K562 (cell line): ENCODE measurements around the gene HAS3. TPM values are rescaled to one million over a fixed set of nuclear protein-coding genes. Genes with fewer than 3 reads are reported as not detected.

Experiments
- CREBBP ChIP-seq: IDR thresholded peaks from one replicate; pipeline ENCODE4 v1.6.1; 2012; ENCODE audit warnings: low read depth, mild to moderate bottlenecking, control low read depth, inconsistent platforms, low read length
- E2F4 ChIP-seq: sonication (generic); formaldehyde crosslinking; IDR thresholded peaks from 2 replicates; pipeline ENCODE4 v1.8.0; 2022; ENCODE audit warnings: mild to moderate bottlenecking, low read depth, missing genetic modification reagents
- KDM4B ChIP-seq, 2 experiments: fragments of 450-650 bp in 1 of 2; sonication (generic) in 1 of 2; IDR thresholded peaks; 2 replicates each; pipeline ENCODE4 v1.6.1; 2016 to 2017; ENCODE audit warnings: borderline replicate concordance in 2 of 2, antibody characterized with exemption in 1 of 2, low read depth in 1 of 2, mild to moderate bottlenecking in 1 of 2
- MTF1 ChIP-seq: fragments of 250-450 bp; sonication (Bioruptor Pico); IDR thresholded peaks from 2 replicates; pipeline ENCODE4 v1.9.0; 2021; ENCODE audit warnings: moderate library complexity, mild to moderate bottlenecking, inconsistent platforms, borderline replicate concordance
- NCOA1 ChIP-seq: fragments of 450-650 bp; IDR thresholded peaks from 2 replicates; pipeline ENCODE4 v1.6.1; 2016; ENCODE audit warnings: low read depth
- NFIC ChIP-seq: fragments of 450-650 bp; IDR thresholded peaks from 2 replicates; pipeline ENCODE4 v1.6.1; 2017; ENCODE audit warnings: mild to moderate bottlenecking, inconsistent platforms
- NR3C1 ChIP-seq: sonication (generic); formaldehyde crosslinking; IDR thresholded peaks from 2 replicates; pipeline ENCODE4 v1.8.1; 2022; ENCODE audit warnings: missing genetic modification reagents
- OTX1 ChIP-seq: fragments of 450-650 bp; formaldehyde crosslinking; IDR thresholded peaks from 2 replicates; pipeline ENCODE4 v1.4.0; 2022; ENCODE audit warnings: mild to moderate bottlenecking
- POLR3A ChIP-seq: IDR thresholded peaks from 2 replicates; pipeline ENCODE4 v1.6.1; 2011; ENCODE audit warnings: borderline replicate concordance, mild to moderate bottlenecking, moderate library complexity; ENCODE audit not compliant: insufficient read length, insufficient read depth; ENCODE audit errors: extremely low read depth
- PTBP1 ChIP-seq: fragments of 200-400 bp; formaldehyde crosslinking; IDR thresholded peaks from 2 replicates; pipeline ENCODE4 v1.6.1; 2017; ENCODE audit warnings: low read depth, low read length
- REST ChIP-seq, 2 experiments: fragments of 450-650 bp; formaldehyde crosslinking in 1 of 2; IDR thresholded peaks; 2 replicates each; pipeline versions ENCODE4 v1.4.0 to v1.6.1; 2014 to 2020; ENCODE audit warnings: mild to moderate bottlenecking in 2 of 2, borderline replicate concordance in 1 of 2, low read depth in 1 of 2
- RFX5 ChIP-seq: IDR thresholded peaks from 2 replicates; pipeline ENCODE4 v1.6.1; 2011; ENCODE audit warnings: low read depth, mild to moderate bottlenecking, improper control_type of control experiment, low read length
- SAP30 ChIP-seq: fragments of 200-600 bp; sonication (generic); IDR thresholded peaks from 2 replicates; pipeline ENCODE4 v1.6.1; 2012; ENCODE audit warnings: borderline replicate concordance, low read depth, mild to moderate bottlenecking, moderate library complexity, low read length, control low read depth, inconsistent platforms; ENCODE audit not compliant: insufficient read depth, poor library complexity, severe bottlenecking
- SOX6 ChIP-seq: fragments of 450-650 bp; IDR thresholded peaks from 2 replicates; pipeline ENCODE4 v1.6.1; 2014; ENCODE audit warnings: mild to moderate bottlenecking
- TRIM25 ChIP-seq: fragments of 450-650 bp; IDR thresholded peaks from 2 replicates; pipeline ENCODE4 v1.7.0; 2016; ENCODE audit warnings: borderline replicate concordance
- ZFP36 ChIP-seq: fragments of 150-350 bp; IDR thresholded peaks from 2 replicates; pipeline ENCODE4 v1.6.1; 2018; ENCODE audit warnings: low read length, low read depth; ENCODE audit not compliant: partially characterized antibody
- ZNF699 ChIP-seq: fragments of 250-450 bp; sonication (Bioruptor Pico); IDR thresholded peaks from 2 replicates; pipeline ENCODE4 v1.8.0; 2021; ENCODE audit warnings: mild to moderate bottlenecking, moderate library complexity; ENCODE audit not compliant: insufficient replicate concordance
- polyA plus RNA-seq, 8 experiments: library from polyadenylated mRNA; depleted of rRNA in 4 of 8; stranded (reverse) in 5 of 8; unstranded in 3 of 8; fragments of >200 nt; fragmentation: Nextera tagmentation in 2 of 8; fragmentation: Illumina TruSeq in 1 of 8; extraction: Ambion mirVana in 2 of 8; extraction: Trizol in 1 of 8; gene quantifications; 2 replicates each; pipeline versions ENCODE4 v1.2.1 to v1.2.3, GENCODE V29; 2011 to 2014; ENCODE audit warnings: inconsistent platforms in 1 of 8, missing spikeins in 1 of 8
- total RNA-seq, 7 experiments: library from RNA; depleted of rRNA in 6 of 7; stranded (reverse); fragments of >200 nt in 6 of 7; fragmentation: Illumina TruSeq in 2 of 7; extraction: Trizol in 2 of 7; gene quantifications; 2 replicates each; pipeline versions ENCODE4 v1.2.1 to v1.2.3, GENCODE V29; 2011 to 2021; ENCODE audit warnings: low replicate concordance in 1 of 7

HAS3 gene
- total and polyA plus RNA-seq, 9 of the 15 experiments (the other 6 are each of a cell fraction or from before 2014, with no cell fraction given) = 0.04 to 0.33 (median 0.13) TPM; not detected in 1

GRCh38 chr16:69131839-69132423 is 26.5 kb downstream of the HAS3 start (continued):
- TF ChIP-seq E2F4 (CRISPR knock-in tag) (no peak), PTBP1 (no peak), SAP30 (peak; percentile 48), NR3C1 (CRISPR knock-in tag) (no peak), KDM4B (IDR thresholded peaks at IDR 0.05; ENCODE audit: borderline replicate concordance in 2 of 2, low read depth in 1 of 2) (no peak; a peak in 1 of 4 replicates), SOX6 (no peak), NFIC (no peak), RFX5 (no peak), OTX1 (peak; percentile 97; the same call in 1 of the 2 replicates), REST (IDR thresholded peaks at IDR 0.05; ENCODE audit: borderline replicate concordance) (no peak), REST (CRISPR knock-in tag; IDR thresholded peaks at IDR 0.05; ENCODE audit: low read depth) (no peak), ZFP36 (no peak), CREBBP (no peak), MTF1 (CRISPR knock-in tag) (no peak), TRIM25 (peak; percentile 94; the same call in 1 of the 2 replicates), POLR3A (no peak), ZNF699 (CRISPR knock-in tag) (no peak), NCOA1 (peak; percentile 54)
